H9 (cell line): Measurements from ENCODE around the gene TGOLN2. TPM values are rescaled to one million over a fixed set of nuclear protein-coding genes. Genes with fewer than 3 reads are reported as not detected.

Experiments used
- DNase-seq: peaks from one replicate; pipeline ENCODE4 v3.0.0-alpha.2; 2017
- H2AFZ ChIP-seq: one replicate; pipeline ENCODE4 v1.6.1; 2013; ENCODE audit warnings: mild to moderate bottlenecking, low read length, control low read depth, moderate library complexity
- H2AK5ac ChIP-seq: 2 replicates; pipeline ENCODE4 v1.6.1; 2013; ENCODE audit warnings: low read length, control low read depth, mixed read lengths; ENCODE audit not compliant: insufficient read length
- H2BK120ac ChIP-seq: one replicate; pipeline ENCODE4 v1.6.1; 2013; ENCODE audit warnings: low read depth, mild to moderate bottlenecking, low read length, control low read depth, inconsistent platforms; ENCODE audit not compliant: poor library complexity, severe bottlenecking
- H2BK12ac ChIP-seq: 2 replicates; pipeline ENCODE4 v1.6.1; 2013; ENCODE audit warnings: low read length, control low read depth, mixed read lengths, low read depth; ENCODE audit not compliant: insufficient read length
- H2BK15ac ChIP-seq: 2 replicates; pipeline ENCODE4 v1.6.1; 2013; ENCODE audit warnings: low read depth, low read length, control low read depth
- H2BK20ac ChIP-seq: one replicate; pipeline ENCODE4 v1.6.1; 2013; ENCODE audit warnings: low read depth, mild to moderate bottlenecking, low read length, control low read depth, inconsistent platforms; ENCODE audit not compliant: poor library complexity, severe bottlenecking
- H2BK5ac ChIP-seq: 2 replicates; pipeline ENCODE4 v1.6.1; 2013; ENCODE audit warnings: low read length, control low read depth, mixed read lengths; ENCODE audit not compliant: insufficient read length
- H3K14ac ChIP-seq: 2 replicates; pipeline ENCODE4 v1.6.1; 2013; ENCODE audit warnings: low read length, control low read depth; ENCODE audit not compliant: insufficient read depth
- H3K18ac ChIP-seq: 2 replicates; pipeline ENCODE4 v1.6.1; 2013; ENCODE audit warnings: low read depth, mild to moderate bottlenecking, mixed read lengths, low read length, control low read depth; ENCODE audit not compliant: insufficient read length
- H3K23ac ChIP-seq: 2 replicates; pipeline ENCODE4 v1.6.1; 2013; ENCODE audit warnings: low read length, control low read depth, mixed read lengths, low read depth; ENCODE audit not compliant: insufficient read length
- H3K23me2 ChIP-seq: 2 replicates; pipeline ENCODE4 v1.6.1; 2013; ENCODE audit warnings: low read depth, mild to moderate bottlenecking, mixed read lengths, low read length, control low read depth; ENCODE audit not compliant: insufficient read length, poor library complexity, severe bottlenecking
- H3K27ac ChIP-seq: 2 replicates; pipeline ENCODE4 v1.5.1; 2013; ENCODE audit warnings: low read length, control low read depth, mixed read lengths, low read depth; ENCODE audit not compliant: insufficient read length
- H3K27me3 ChIP-seq: 2 replicates; pipeline ENCODE4 v1.6.1; 2013; ENCODE audit warnings: low read length, control low read depth, inconsistent platforms; ENCODE audit not compliant: insufficient read depth
- H3K4ac ChIP-seq: 2 replicates; pipeline ENCODE4 v1.6.1; 2013; ENCODE audit warnings: low read depth, mild to moderate bottlenecking, control low read depth, inconsistent platforms, low read length, moderate library complexity
- H3K4me1 ChIP-seq: 2 replicates; pipeline ENCODE4 v1.6.1; 2013; ENCODE audit warnings: low read length, control low read depth, inconsistent platforms; ENCODE audit not compliant: insufficient read depth
- H3K4me2 ChIP-seq: 2 replicates; pipeline ENCODE4 v1.6.1; 2013; ENCODE audit warnings: low read length, control low read depth, mixed read lengths; ENCODE audit not compliant: insufficient read length, insufficient read depth
- H3K56ac ChIP-seq: 2 replicates; pipeline ENCODE4 v1.6.1; 2013; ENCODE audit warnings: low read depth, mild to moderate bottlenecking, mixed read lengths, low read length, control low read depth; ENCODE audit not compliant: insufficient read length
- H3K79me1 ChIP-seq: 2 replicates; pipeline ENCODE4 v1.6.1; 2013; ENCODE audit warnings: low read depth, mild to moderate bottlenecking, moderate library complexity, low read length, control low read depth, inconsistent platforms; ENCODE audit not compliant: insufficient read depth, poor library complexity, severe bottlenecking
- H3K79me2 ChIP-seq: 2 replicates; pipeline ENCODE4 v1.6.1; 2013; ENCODE audit warnings: low read length, control low read depth, inconsistent platforms; ENCODE audit not compliant: insufficient read depth
- H3K9ac ChIP-seq: 2 replicates; pipeline ENCODE4 v1.6.1; 2013; ENCODE audit warnings: low read length, control low read depth, mixed read lengths; ENCODE audit not compliant: insufficient read length; ENCODE audit errors: extremely low read depth
- H3K9me3 ChIP-seq: one replicate; pipeline ENCODE4 v1.6.1; 2013; ENCODE audit warnings: low read depth, low read length, inconsistent platforms; ENCODE audit not compliant: control insufficient read depth
- H3T11ph ChIP-seq: one replicate; pipeline ENCODE4 v1.6.1; 2013; ENCODE audit warnings: mild to moderate bottlenecking, low read length, control low read depth, inconsistent platforms
- H4K20me1 ChIP-seq: one replicate; pipeline ENCODE4 v1.6.1; 2013; ENCODE audit not compliant: control insufficient read depth, insufficient read length, insufficient read depth
- H4K5ac ChIP-seq: 2 replicates; pipeline ENCODE4 v1.6.1; 2013; ENCODE audit warnings: low read depth, mild to moderate bottlenecking, mixed read lengths, low read length, control low read depth; ENCODE audit not compliant: insufficient read length
- H4K8ac ChIP-seq: replicated peaks from 2 replicates; pipeline ENCODE4 v1.6.1; 2013; ENCODE audit warnings: low read length, control low read depth, mixed read lengths, low read depth; ENCODE audit not compliant: insufficient read length
- H4K91ac ChIP-seq: 2 replicates; pipeline ENCODE4 v1.6.1; 2013; ENCODE audit warnings: low read depth, mild to moderate bottlenecking, moderate library complexity, mixed read lengths, low read length, control low read depth; ENCODE audit not compliant: insufficient read length
- H3K27ac Mint-ChIP-seq, 3 experiments: 2 replicates in 2 of 3; 3 replicates in 1 of 3; pipeline ENCODE4 v1.8.0; 2020 to 2021; ENCODE audit warnings: mixed read lengths in 3 of 3, mild to moderate bottlenecking in 1 of 3, moderate library complexity in 1 of 3
- H3K27me3 Mint-ChIP-seq: 2 replicates; pipeline ENCODE4 v1.8.0; 2021; ENCODE audit warnings: low read depth, mild to moderate bottlenecking, moderate library complexity, mixed read lengths
- H3K36me3 Mint-ChIP-seq, 3 experiments: 2 replicates in 2 of 3; 3 replicates in 1 of 3; pipeline ENCODE4 v1.8.0; 2020 to 2021; ENCODE audit warnings: low read depth in 3 of 3, mixed read lengths in 3 of 3; ENCODE audit not compliant: insufficient read depth in 1 of 3
- H3K4me1 Mint-ChIP-seq, 2 experiments: 2 replicates each; pipeline ENCODE4 v1.8.0; 2020; ENCODE audit warnings: mixed read lengths in 2 of 2
- H3K4me3 Mint-ChIP-seq, 2 experiments: 2 replicates in 1 of 2; 3 replicates in 1 of 2; pipeline ENCODE4 v1.8.0; 2020 to 2021; ENCODE audit warnings: mild to moderate bottlenecking in 2 of 2, mixed read lengths in 2 of 2, moderate library complexity in 1 of 2
- H3K9me3 Mint-ChIP-seq, 2 experiments: 2 replicates in 1 of 2; 3 replicates in 1 of 2; pipeline ENCODE4 v1.8.0; 2020; ENCODE audit warnings: mild to moderate bottlenecking in 2 of 2, mixed read lengths in 2 of 2, moderate library complexity in 1 of 2
- CTCF ChIP-seq: fragments of 200-600 bp; sonication (generic); conservative IDR thresholded peaks from 3 replicates; pipeline ENCODE4 v1.8.0; 2021; ENCODE audit warnings: antibody characterized with exemption, mild to moderate bottlenecking
- WGBS: extraction: QIAGEN DNeasy Blood & Tissue Kit; methylation state at CpG from one replicate; pipeline ENCODE4 v1.1.7; 2013; ENCODE audit warnings: missing lambda C conversion rate, low lambda C conversion rate, mixed read lengths; ENCODE audit not compliant: insufficient read length; ENCODE audit errors: extremely low coverage; 5-methylcytosine and 5-hydroxymethylcytosine counted together
- total RNA-seq: library from RNA; stranded (reverse); gene quantifications from 2 replicates; pipeline ENCODE4 v1.2.1, GENCODE V29; 2021

Gene TGOLN2
- total RNA-seq, 1 experiment from 2014 or later = 47.8 TPM

DNA sequence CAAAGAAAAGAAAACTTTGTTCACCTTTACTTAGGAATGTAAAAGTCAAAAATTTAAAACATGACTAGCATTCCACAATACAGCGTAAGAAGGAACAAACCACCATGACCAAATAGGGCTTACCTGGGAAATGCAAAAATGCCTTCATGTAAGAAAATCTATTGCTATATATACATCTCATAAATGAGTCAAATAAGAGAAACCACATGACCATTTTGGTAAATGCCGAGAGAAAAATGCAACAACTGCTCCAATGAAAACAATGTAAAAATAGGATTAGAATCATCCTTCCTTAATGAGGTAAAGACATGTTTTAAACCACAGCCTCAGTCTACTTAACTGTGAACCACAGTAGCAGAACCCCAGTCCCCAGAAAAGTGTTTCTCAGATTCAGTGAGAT lies 49.4 kb downstream of the TGOLN2 start:
- H4K91ac ChIP-seq = no peak overlapping the region
- H3K18ac ChIP-seq = no peak overlapping the region
- H2BK120ac ChIP-seq = no peak overlapping the region
- no peak for DNase-seq
- H4K20me1 ChIP-seq = no peaks in the 10 kb centered on the region
- no peak overlapping the region for H3K4me2 ChIP-seq
- no peak overlapping the region for H3K9ac ChIP-seq
- H3K9me3 ChIP-seq = no peaks in the 10 kb centered on the region
- TF ChIP-seq CTCF = no peak
- H3K9me3 Mint-ChIP-seq = no peaks in the 10 kb centered on the region
- H3K27ac ChIP-seq = no peak overlapping the region
- no peak overlapping the region for H2AK5ac ChIP-seq
- H2AFZ ChIP-seq = no peak overlapping the region
- H3K4me3 Mint-ChIP-seq = no peak overlapping the region
- H3K27me3 ChIP-seq = no peaks in the 10 kb centered on the region
- H3K4ac ChIP-seq = no peak overlapping the region
- H3K4me1 ChIP-seq = no peaks in the 10 kb centered on the region; the same call in 1 of the 2 replicates
- no peak overlapping the region for H2BK15ac ChIP-seq
- H2BK20ac ChIP-seq = no peak overlapping the region
- no peak overlapping the region for H3K14ac ChIP-seq
- H3K4me1 Mint-ChIP-seq = peaks cover 44 to 46% of the 10 kb centered on the region in 2 experiments
- no peak overlapping the region for H2BK12ac ChIP-seq
- no peaks in the 10 kb centered on the region for H3K27me3 Mint-ChIP-seq
- peaks cover 9 to 22% (median 20%) of the 10 kb centered on the region in 3 experiments for H3K36me3 Mint-ChIP-seq
- H3K23me2 ChIP-seq = no peaks in the 10 kb centered on the region
- H2BK5ac ChIP-seq = no peak overlapping the region
- H3K79me1 ChIP-seq = peaks cover 6% of the 10 kb centered on the region
- WGBS = no CpG with 5 or more reads among the region's 2 CpGs
- no peak overlapping the region for H4K5ac ChIP-seq
- H3K27ac Mint-ChIP-seq = peak overlapping the region in 2 of 3 experiments; percentile 47 to 55; a peak in 3 of 7 replicates
- no peaks in the 10 kb centered on the region for H3K79me2 ChIP-seq
- no peak overlapping the region for H3T11ph ChIP-seq
- H3K23ac ChIP-seq = no peak overlapping the region
- no peak overlapping the region for H3K56ac ChIP-seq
- no peak overlapping the region for H4K8ac ChIP-seq
